GM12801 (cell line): ENCODE data around the gene C11orf58.

ENCODE experiments used
- TF ChIP-seq, protein P1 (sequence below): IDR thresholded peaks from one replicate; pipeline ENCODE4 v1.5.1; 2011; ENCODE audit warnings: control low read depth; ENCODE audit not compliant: insufficient read length; ENCODE audit errors: extremely low read depth

The C11orf58 gene

GRCh38 chr11:16738193-16738946 lies at the start of gene C11orf58:
C11orf58 (plus strand) TSS chr11:16738647; CDS start chr11:16738779, 132 bp downstream.
- TF ChIP-seq, protein P1, sequence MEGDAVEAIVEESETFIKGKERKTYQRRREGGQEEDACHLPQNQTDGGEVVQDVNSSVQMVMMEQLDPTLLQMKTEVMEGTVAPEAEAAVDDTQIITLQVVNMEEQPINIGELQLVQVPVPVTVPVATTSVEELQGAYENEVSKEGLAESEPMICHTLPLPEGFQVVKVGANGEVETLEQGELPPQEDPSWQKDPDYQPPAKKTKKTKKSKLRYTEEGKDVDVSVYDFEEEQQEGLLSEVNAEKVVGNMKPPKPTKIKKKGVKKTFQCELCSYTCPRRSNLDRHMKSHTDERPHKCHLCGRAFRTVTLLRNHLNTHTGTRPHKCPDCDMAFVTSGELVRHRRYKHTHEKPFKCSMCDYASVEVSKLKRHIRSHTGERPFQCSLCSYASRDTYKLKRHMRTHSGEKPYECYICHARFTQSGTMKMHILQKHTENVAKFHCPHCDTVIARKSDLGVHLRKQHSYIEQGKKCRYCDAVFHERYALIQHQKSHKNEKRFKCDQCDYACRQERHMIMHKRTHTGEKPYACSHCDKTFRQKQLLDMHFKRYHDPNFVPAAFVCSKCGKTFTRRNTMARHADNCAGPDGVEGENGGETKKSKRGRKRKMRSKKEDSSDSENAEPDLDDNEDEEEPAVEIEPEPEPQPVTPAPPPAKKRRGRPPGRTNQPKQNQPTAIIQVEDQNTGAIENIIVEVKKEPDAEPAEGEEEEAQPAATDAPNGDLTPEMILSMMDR, result no peak

- TF ChIP-seq, protein P1, result no peak
Observed at GRCh38 chr11:16690086-16690485, 48.4 kb upstream of the C11orf58 start.

DNA sequence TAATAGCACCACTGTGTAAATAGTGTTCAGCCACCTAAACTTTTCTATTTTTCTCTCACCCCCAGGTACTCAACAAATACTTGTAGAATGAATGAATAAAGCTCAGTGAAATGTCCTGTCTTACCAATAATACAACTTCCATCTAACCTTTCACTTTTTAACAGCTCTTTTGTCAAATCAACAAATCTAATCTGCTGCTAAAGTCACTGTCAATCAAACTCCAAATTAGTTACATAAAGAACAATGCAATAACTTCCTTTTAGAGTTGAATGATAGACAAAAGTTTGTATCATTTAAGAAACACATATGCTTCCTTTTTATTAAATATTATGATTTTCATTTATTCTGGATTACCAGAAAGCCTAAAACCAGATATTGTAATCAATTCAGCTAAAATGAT lies 34.7 kb upstream of the C11orf58 start:
- TF ChIP-seq, protein P1, result no peak

GRCh38 chr11:16713594-16713993 lies 24.9 kb upstream of the C11orf58 start:
- TF ChIP-seq, protein P1, result no peak

- TF ChIP-seq, protein P1, result no peak
Observed at GRCh38 chr11:16722581-16723344, 15.7 kb upstream of the C11orf58 start.

GRCh38 chr11:16727806-16728205 lies 10.6 kb upstream of the C11orf58 start:
- TF ChIP-seq, protein P1, result no peak

GRCh38 chr11:16737818-16738192 lies 642 bp upstream of the C11orf58 start:
- TF ChIP-seq, protein P1, result no peak
